ENCODE data around the gene LARGE1. TPM values are rescaled to one million over a fixed set of nuclear protein-coding genes. Genes with fewer than 3 reads are reported as not detected.

Gene LARGE1
- total and polyA plus RNA-seq, 2 of the 13 experiments (the other 11 are each of a cell fraction or from before 2014, with no cell fraction given): 8.4 to 11.0 TPM

DNA sequence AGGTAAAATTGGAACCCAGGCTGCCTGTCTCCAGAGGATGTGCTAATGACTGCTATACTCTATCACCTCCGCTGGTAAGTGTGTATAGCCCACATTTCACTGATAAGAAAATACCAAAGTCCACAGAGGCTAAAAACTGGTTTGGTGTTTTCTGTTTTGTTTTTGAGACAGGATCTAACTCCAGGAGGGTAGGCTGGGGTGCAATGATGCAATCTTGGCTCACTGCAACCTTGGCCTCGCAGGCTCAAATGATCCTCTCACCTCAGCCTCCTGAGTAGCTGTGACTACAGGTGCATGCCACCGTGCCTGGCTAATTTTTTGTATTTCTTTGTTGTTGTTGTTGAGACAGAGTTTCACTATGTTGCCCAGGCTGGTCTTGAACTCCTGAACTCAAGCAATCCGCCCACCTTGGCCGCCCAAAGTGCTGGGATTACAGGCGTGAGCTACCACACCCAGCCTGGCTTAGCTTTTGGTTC is 409.8 kb downstream of the LARGE1 start (continued):
- TF ChIP-seq, protein P1, sequence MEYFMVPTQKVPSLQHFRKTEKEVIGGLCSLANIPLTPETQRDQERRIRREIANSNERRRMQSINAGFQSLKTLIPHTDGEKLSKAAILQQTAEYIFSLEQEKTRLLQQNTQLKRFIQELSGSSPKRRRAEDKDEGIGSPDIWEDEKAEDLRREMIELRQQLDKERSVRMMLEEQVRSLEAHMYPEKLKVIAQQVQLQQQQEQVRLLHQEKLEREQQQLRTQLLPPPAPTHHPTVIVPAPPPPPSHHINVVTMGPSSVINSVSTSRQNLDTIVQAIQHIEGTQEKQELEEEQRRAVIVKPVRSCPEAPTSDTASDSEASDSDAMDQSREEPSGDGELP (IDR thresholded peaks at IDR 0.05; ENCODE audit: borderline replicate concordance, low read depth): no peak
- TF ChIP-seq ONECUT2 (CRISPR knock-in tag; IDR thresholded peaks at IDR 0.05) (no peak), NR3C1 (CRISPR knock-in tag; IDR thresholded peaks at IDR 0.05) (no peak), MLXIP (CRISPR knock-in tag; IDR thresholded peaks at IDR 0.05; ENCODE audit: borderline replicate concordance) (no peak), KAT7 (CRISPR knock-in tag; IDR thresholded peaks at IDR 0.05; ENCODE audit: borderline replicate concordance) (no peak), BRD4 (CRISPR knock-in tag; IDR thresholded peaks at IDR 0.05) (no peak), ETV6 (CRISPR knock-in tag; conservative IDR thresholded peaks at IDR 0.05) (no peak), FOXO1 (CRISPR knock-in tag; IDR thresholded peaks at IDR 0.05) (peak; percentile 90), ZNF431 (CRISPR knock-in tag; IDR thresholded peaks at IDR 0.05; ENCODE audit: borderline replicate concordance, low read depth) (no peak), ZNF441 (CRISPR knock-in tag; IDR thresholded peaks at IDR 0.05; ENCODE audit: borderline replicate concordance) (peak; percentile 75; the same call in 1 of the 2 replicates), ZNF646 (CRISPR knock-in tag; IDR thresholded peaks at IDR 0.05) (no peak), FOXA1 (IDR thresholded peaks at IDR 0.05) (no peak), FOXA1 (CRISPR knock-in tag; IDR thresholded peaks at IDR 0.05) (no peak), ZNF234 (CRISPR knock-in tag; conservative IDR thresholded peaks at IDR 0.05) (no peak), ZNF513 (CRISPR knock-in tag; conservative IDR thresholded peaks at IDR 0.05) (no peak), MTF1 (CRISPR knock-in tag; IDR thresholded peaks at IDR 0.05) (no peak), ZNF749 (CRISPR knock-in tag; IDR thresholded peaks at IDR 0.05; ENCODE audit: borderline replicate concordance) (no peak), ZNF207 (IDR thresholded peaks at IDR 0.05; ENCODE audit: borderline replicate concordance) (no peak)
